GM21515 (cell line): ENCODE results near the gene SARNP.

Source experiments
- ATAC-seq: cut with Tn5 transposase; IDR thresholded peaks from one replicate; pipeline ENCODE4 v1.9.1; 2021; ENCODE audit not compliant: unreplicated experiment

Gene SARNP

DNA sequence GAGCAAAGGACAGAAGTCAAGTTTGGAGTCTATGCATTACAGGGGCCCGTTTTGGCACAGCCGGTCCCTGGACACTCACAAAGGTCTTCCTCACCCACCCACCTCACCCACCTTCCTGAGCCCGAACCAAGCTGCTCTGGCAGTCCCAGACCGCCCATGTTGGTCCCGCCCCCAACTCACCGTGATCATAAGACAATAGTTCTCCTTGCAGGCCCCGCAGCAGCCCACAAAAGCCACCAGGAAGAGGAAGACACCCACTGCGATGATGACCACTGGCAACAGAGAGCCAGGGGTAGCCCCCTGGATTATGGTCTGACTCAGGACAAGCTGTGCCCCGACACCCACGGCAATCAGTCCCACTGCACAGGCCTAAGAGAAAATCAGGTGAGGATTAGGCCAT lies 90.6 kb downstream of the SARNP start:
- no peak for ATAC-seq

DNA sequence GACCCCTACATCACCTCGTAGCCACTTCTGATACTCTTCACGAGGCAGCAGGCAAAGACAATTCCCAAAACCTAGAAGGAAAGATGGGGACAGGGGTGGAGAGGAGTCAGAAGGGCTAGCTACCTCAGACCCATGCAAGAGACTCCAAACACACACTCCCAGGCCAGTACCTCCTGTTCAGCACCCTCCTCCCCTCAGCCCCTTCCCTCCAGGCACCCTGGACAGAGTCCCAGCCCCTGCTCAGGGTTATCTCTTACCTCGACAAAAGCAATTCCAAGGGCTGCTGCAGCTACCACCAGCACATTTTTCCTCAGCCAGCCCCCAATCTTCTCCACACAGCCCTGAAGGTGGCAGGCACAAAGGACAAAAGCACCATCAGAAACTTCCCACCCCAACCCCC lies 92.0 kb downstream of the SARNP start:
- ATAC-seq: no peak

DNA sequence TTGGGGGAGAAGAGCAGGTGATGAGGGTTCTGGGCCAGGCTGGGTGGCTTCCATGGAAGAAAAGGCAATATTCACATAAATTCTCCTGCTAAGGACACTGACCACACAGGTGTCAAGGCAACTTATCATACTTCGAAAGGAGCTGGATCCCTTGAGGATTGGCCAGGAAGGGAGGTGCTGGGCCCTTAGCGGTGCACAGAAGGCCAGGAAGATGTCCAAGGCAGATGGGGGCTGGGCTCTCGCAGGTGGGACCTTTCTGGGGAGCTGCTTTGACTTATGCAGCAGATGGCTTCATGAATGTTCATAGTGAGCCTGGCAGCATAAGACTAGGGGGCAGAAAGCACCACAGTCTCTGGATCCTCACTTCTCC lies 92.6 kb downstream of the SARNP start:
- ATAC-seq: no peak

DNA sequence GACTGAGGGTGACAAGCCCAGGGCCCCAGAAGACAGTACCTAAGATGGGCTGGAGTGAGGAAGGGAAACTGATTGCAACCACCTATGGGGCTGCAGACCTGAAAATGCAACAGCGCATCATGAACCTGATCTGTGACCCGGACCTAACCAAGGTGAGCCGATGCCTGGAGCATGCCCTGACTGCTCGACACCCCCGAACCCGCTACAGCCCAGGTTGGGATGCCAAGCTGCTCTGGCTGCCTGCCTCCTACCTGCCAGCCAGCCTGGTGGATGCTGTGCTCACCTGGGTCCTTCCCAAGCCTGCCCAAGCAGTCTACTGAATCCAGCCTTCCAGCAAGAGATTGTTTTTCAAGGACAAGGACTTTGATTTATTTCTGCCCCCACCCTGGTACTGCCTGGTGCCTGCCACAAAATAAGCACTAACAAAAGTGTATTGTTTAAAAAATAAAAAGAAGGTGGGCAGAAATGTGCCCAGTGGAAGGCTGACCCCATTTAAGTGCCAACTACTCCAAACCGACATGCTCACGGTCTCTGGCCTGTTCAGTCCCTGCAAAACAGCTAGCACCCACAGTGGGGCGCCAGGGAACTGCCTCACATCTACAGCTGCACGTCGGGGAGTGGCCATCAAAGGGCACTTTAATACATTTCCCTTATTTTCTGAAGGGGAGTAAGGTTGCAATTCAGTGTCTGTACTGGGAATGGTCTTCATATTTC lies 93.1 kb downstream of the SARNP start:
- ATAC-seq: peak; percentile 33

DNA sequence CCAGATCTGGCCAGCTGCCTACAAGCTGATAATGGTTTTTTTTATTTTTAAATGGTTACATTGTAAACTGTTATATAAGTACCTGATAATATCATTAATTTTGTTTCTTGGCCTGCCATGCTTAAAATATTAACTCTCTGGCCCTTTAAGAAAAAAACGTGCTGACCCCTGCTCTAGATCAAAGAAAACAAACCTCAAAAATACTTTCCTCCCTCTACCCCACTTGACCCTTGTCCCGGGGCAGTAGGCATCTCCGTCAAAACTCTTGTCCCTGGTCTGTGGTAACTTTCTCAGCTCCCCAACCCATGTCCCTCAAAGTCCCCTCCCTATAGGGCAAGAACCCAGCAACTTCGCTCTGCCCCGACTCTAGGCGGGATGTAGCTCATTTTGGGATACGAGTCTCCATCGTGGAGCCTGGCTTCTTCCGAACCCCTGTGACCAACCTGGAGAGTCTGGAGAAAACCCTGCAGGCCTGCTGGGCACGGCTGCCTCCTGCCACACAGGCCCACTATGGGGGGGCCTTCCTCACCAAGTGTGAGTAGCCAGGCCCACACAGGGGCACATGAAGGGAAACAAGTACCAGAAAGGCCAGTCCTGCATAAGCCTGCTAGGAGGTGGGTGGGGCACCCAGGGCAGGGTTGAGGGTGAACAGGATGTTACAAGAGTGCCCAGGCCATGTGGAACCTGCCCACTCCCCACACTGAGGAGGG lies 93.9 kb downstream of the SARNP start:
- no peak for ATAC-seq

DNA sequence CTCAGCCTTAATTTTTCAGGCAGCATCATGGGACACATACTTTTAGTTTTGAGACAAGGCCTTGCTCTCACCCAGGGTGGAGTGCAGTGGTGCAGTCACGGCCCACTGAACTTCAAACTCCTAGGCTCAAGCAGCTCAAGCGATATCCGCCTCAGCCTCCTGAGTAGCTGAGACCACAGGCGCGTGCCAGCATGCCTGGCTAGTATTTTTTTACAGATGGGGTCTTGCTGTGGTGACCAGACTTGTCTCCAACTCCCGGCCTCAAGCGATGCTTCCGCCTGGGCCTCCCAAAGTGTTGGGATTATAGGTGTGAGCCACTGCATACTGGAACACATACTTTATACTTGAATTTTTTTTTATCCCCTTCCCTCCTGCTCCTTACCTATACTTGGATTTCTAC lies 94.6 kb downstream of the SARNP start:
- no peak for ATAC-seq

DNA sequence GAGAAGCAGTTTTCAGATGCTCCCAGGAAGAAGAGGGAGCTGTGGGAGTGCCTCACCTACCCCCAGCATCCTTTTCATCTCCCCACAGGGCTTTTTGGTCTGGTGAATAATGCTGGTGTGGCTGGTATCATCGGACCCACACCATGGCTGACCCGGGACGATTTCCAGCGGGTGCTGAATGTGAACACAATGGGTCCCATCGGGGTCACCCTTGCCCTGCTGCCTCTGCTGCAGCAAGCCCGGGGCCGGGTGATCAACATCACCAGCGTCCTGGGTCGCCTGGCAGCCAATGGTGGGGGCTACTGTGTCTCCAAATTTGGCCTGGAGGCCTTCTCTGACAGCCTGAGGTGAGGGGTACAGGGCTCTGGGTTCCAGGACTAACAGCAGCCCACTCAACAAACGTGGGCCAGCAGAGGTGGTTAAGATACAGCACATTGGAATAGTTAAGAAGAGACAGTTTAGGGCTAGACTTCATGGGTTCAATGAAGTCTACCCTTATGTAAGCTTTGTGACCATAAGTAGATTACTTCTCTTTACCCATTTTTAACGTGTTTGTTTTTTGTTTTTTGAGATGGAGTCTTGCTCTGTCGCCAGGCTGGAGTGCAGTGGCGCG lies 95.8 kb downstream of the SARNP start:
- ATAC-seq: no peak

DNA sequence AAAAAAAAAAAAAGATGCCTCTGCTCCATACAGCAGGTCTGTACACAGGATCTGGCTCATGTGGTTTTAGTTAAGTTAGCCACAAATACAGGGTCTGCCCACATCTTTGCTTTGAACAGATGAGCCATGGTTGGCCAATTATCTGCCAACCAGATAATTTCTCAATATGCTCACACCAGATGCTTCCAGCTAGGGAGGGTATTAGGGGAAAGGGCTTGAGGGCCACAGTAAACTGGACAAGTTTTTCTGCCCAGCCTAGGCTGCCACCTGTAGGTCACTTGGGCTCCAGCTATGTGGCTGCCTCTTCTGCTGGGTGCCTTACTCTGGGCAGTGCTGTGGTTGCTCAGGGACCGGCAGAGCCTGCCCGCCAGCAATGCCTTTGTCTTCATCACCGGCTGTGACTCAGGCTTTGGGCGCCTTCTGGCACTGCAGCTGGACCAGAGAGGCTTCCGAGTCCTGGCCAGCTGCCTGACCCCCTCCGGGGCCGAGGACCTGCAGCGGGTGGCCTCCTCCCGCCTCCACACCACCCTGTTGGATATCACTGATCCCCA lies 96.6 kb downstream of the SARNP start:
- ATAC-seq: no peak

DNA sequence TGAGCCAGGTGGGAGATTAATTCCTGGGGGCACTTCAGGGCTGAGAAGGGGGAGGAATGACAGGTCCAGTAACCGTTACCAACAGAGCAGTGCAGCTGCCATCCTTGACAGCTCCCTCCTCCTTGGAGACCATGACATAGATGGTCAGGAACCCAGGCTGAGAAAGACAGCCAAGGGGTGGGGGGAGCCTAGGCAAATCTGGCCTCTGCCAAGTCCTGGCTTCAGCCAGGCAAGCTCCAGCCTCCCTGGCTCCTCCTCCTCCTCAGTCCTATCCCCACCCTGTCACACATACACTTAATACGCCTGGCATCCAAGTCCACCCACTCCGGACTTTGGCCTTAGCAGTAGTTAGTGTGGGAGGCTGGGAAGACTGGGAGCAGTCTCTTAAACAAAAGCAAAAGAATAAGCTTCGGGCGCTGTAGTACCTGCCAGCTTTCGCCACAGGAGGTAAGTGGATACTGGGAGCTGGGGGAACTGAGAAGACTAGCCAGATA lies 97.4 kb downstream of the SARNP start, which contains the start of gene RDH5:
Gene RDH5, plus strand, starts transcription at position 323 of the 494 bp plus-strand sequence. CDS start 792 bp downstream, outside the sequence.
- no peak for ATAC-seq

DNA sequence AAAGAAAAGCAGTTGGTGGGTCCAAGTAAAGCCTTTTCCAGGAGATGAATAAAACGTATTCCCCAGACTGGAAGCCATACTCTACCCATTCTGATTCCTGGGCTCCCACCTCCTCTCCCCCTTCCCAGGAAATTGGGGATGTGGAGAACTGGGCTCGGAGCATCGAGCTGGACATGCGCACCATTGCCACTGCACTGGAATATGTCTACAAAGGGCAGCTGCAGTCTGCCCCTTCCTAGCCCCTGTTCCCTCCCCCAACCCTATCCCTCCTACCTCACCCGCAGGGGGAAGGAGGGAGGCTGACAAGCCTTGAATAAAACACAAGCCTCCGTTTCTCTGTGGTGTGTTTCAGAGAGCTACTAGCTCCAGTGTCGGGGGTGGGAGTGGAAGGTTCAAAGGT lies 98.2 kb downstream of the SARNP start:
- no peak for ATAC-seq

DNA sequence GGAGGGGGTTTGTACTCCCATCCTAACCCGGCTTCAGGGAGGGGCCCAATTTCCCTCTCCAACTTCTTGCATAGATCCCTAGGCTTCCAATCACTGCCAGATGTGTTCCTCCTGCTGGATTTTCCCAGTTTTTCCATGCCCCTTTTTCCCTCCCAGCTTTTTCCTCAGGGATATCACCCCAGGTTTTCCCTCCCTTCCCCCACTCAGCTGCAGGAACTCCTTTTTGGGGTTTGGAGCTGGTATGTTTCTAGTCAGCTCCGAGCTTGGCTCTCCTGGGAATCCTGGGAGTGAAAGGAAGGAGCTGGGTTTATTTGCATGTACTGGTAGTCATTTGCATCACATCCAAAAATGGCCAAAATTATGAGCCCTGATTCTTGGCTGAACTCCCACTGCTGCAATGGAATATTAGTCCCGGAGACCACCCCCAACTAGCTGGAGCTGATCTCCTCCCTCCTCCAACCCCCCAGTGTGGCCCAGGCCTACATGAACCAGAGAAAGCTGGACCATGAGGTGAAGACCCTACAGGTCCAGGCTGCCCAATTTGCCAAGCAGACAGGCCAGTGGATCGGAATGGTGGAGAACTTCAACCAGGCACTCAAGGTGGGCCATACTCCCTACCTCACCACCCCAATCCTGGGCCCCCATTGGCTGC lies 98.8 kb downstream of the SARNP start:
- no peak for ATAC-seq

DNA sequence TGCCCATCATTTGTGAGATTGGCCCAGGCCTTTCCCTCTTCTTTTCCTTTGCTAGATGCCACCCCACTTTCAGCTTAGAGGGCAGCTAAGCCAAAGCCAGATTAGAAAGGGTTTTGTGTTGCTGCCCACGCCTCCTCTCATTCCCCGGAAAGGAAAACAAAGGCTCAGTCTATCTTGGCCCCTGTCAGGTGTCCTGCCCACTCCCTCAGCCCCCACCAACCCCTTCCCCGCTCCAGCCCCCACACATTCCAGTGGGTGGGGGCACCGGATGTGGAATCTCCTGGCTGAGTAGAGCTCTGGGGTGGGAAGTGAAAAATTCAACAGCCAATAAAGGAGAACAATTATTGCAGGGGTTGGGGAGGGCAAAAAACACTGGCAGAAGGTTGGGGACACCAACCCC lies 99.5 kb downstream of the SARNP start:
- no peak for ATAC-seq

DNA sequence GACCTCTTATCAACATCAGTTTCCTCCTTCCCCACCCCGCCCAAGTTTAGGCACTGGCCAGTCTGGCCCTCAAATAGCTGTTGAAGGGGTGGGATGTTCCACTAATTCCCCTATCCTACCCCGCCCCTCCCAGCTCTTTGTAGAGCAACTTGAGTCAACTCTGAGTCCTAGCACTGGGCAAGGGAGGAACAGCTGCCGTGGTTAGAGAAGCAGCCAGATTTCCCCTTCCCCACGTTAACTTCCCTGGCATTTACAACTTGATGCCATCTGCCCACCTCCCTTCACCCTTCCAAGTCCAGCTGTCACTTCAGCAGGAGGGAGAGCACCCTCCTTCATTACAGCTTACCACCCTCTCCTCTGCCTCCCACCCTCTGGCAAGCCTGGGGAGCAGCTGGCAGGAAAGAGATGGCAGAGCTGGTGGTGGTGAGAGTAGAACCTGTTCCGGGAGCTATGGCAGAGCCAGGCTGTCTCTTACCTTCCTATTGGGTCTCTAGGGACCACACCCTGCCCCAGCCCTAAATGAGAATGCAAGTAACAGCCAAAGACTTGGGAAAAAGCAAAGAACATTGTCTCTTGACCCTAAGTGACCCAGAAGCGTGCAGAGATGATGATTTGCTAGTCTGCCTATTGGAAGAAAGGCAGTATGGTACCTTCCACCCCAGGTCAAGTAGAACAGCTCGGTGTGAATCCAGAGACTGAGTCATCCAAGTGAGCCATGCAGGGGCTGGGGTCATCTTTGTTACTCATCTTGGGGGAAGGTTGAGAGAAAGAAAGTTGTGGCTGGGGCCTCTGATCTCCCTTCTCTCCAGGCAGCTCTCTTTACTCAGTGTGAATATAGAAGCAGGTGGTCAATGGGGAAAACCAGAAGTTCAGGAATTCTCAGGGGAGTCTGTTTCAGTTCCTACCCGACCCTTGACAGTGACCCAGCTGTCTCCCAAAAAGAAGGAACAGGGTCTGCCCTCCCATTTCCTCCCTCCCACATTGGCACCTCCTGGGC lies 100.2 kb downstream of the SARNP start:
- no peak for ATAC-seq

DNA sequence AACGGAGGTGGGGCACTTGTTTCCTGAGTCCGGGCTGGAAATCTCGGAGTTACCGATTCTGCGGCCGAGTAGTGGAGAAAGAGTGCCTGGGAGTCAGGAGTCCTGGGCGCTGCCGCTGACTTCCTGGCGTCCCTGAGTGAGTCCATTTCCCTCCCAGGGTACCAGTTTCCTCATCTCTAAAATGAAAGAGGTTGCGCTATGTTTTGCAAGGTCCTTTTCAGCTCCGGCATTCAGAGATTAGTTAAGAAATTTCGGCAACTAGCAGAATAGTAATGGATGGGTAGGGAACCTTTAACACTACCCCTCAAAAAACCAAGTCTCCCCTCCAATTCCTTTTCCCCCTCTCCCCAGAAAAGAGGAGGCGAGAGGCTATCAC lies 101.0 kb downstream of the SARNP start:
- ATAC-seq: peak; percentile 33

DNA sequence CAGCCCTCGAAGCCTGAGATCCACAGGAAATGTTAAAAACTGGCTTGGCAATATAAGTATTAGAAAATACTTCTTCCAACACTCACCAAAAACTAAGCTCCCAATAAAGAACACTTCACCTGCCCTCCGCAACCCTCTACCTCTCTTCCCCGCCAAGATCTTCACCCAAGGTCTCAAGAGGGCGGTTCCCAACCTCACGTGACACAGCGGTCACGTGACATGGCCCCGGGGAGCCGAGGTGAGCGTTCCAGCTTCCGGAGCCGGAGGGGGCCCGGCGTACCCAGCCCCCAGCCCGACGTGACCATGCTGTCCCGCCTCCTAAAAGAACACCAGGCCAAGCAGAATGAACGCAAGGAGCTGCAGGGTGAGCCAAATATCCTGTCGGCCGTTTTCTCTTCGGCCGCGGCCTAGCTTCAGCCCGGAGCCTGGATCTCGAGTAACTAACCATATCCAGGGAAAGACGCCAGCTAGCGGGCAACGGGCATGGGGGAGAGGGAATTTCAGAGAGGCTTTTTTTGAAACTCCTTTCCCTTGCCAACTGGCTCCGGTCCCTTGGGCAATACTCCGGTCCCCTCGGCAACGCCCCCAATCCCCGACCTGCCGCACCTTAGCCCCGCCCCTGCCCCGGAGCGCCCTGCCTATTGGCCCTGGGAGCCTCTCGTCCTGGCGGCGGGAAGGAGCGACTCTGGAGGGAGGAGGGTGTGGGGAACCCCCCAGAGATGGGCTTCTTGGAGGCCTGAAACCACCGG lies 101.5 kb downstream of the SARNP start, which contains the start of gene BLOC1S1:
Gene BLOC1S1, plus strand, starts transcription at position 214 of the 749 bp plus-strand sequence. Its CDS starts 6 bp downstream, at position 220.
- peak; percentile 89 for ATAC-seq

DNA sequence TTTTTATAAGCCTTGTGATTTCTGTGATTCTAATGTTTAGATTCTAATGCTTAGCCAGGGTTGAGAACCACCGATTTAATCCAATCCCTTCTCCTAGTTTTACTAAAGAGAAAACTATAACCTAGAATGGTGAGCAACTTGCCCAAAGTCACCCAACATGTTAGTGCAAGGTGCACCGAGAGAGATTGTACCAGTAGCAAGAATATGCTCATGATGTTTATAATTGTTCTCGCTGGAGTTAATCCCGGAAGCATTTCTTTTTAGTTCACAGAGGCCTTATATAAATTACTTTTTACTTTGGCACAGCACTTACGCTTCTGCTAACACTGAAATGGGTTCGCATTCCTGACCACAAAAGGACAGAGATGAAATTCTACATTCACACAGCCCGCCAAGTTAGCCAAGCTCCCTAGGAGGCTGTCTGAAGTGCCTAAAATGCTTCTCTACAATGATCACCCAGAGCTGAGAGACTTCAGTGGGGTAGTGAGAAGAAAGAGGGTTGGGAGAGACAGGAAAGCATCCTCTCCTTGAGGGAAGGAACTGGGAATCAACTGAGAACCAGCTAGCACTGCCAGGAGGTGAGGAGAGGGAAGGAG lies 102.3 kb downstream of the SARNP start:
- ATAC-seq: no peak

DNA sequence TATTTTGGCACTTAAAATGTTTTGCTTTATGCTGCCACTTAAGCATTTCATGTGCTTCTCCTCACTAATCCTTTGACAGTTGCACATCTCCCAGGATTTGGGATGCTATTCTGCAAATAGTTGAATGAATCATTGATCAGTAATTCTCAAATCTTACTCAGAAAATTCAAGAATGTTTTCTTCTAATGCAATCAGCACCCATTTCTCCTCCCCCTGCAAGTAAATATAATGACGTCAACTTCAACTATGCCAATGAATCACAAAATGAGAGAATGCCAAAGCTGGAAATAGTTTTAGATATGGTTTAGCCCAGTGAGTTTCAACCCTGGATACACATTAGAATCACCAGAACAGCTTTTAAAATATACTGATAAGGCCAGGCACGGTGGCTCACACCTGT lies 103.8 kb downstream of the SARNP start:
- no peak for ATAC-seq

DNA sequence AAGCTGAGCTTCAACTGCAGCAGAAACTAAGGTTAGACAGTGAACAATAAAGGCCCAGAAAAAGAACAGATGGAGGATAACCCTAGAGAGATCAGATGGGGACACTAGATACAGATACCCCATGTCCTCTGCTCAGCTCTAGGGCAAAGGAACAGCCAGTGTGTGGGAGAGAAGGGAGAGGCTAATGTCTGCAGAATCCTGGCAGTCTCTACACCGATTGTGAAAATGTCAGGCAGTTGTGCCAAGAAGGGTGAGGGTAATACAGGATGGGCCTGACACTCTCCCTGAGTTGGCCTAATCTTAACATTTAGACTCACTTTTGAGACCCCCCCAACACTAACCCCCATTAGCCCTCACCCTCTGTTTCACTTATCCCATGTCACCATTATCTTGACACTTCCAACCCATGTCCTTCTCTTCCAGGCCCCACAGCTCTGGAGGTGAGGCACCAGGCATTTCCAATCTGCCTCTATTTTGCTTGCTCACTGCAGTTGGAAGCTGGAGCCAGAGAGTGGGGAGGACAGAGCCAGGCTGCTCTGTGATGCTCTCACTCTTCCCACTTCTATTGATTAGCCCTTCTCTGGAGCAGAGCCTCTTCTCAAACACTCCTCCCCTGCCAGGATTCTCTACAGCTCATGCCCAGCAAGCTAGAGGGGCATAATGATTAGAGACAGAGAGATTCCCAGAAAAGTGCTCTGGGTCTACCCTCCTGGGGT lies 104.7 kb downstream of the SARNP start:
- no peak for ATAC-seq
